Body of pancreas (tissue), 4 donors: ENCODE results near the gene KAT6B.

Source experiments
- POLR2A ChIP-seq, 3 donors: fragments of 450-650 bp; IDR thresholded peaks; one replicate each; pipeline ENCODE4 v1.6.1; 2016; ENCODE audit warnings: antibody characterized with exemption in 3 of 3, mild to moderate bottlenecking in 2 of 3
- TF ChIP-seq, protein P1 (sequence below), 7 experiments: fragments of 450-650 bp in 4 of 7; fragments of 200-600 bp in 3 of 7; sonication (generic) in 3 of 7; IDR thresholded peaks; one replicate each; pipeline ENCODE4 v1.5.1; 2016 to 2019; ENCODE audit warnings: antibody characterized with exemption in 7 of 7

GRCh38 chr10:74916283-74916682 lies 89.9 kb downstream of the KAT6B start:
- TF ChIP-seq, protein P1, sequence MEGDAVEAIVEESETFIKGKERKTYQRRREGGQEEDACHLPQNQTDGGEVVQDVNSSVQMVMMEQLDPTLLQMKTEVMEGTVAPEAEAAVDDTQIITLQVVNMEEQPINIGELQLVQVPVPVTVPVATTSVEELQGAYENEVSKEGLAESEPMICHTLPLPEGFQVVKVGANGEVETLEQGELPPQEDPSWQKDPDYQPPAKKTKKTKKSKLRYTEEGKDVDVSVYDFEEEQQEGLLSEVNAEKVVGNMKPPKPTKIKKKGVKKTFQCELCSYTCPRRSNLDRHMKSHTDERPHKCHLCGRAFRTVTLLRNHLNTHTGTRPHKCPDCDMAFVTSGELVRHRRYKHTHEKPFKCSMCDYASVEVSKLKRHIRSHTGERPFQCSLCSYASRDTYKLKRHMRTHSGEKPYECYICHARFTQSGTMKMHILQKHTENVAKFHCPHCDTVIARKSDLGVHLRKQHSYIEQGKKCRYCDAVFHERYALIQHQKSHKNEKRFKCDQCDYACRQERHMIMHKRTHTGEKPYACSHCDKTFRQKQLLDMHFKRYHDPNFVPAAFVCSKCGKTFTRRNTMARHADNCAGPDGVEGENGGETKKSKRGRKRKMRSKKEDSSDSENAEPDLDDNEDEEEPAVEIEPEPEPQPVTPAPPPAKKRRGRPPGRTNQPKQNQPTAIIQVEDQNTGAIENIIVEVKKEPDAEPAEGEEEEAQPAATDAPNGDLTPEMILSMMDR (IDR thresholded peaks at IDR 0.05) = no peak
- no peak for TF ChIP-seq POLR2A (IDR thresholded peaks at IDR 0.05)
